Kidney (tissue), 14 donors: Measurements from ENCODE around the gene FSTL5. TPM values are rescaled to one million over a fixed set of nuclear protein-coding genes. Genes with fewer than 3 reads are reported as not detected.

ENCODE experiments used
- DNase-seq, 5 donors: peaks; one replicate each; pipeline ENCODE4 v3.0.0-alpha.2; 2013 to 2020
- FAIRE-seq: peaks from 2 replicates; lab custom pipeline; 2012; peaks lifted over from hg19 to GRCh38; lab: Jason Lieb, UNC
- H3K27ac ChIP-seq, 2 donors: one replicate each; pipeline ENCODE4 v1.7.0; 2013; ENCODE audit warnings: low read depth in 2 of 2, low read length in 2 of 2, inconsistent platforms in 1 of 2
- H3K27me3 ChIP-seq: one replicate; pipeline ENCODE4 v1.7.1; 2013; ENCODE audit warnings: low read length, inconsistent platforms; ENCODE audit not compliant: control insufficient read depth, insufficient read depth
- H3K36me3 ChIP-seq, 3 donors: one replicate each; pipeline versions ENCODE4 v1.7.0 to v1.7.1; 2013; ENCODE audit warnings: low read length in 3 of 3, control low read depth in 1 of 3, inconsistent platforms in 1 of 3; ENCODE audit not compliant: insufficient read depth in 3 of 3, control insufficient read depth in 2 of 3
- H3K4me1 ChIP-seq, 3 donors: one replicate each; pipeline versions ENCODE4 v1.7.0 to v1.7.1; 2013; ENCODE audit warnings: low read length in 3 of 3, inconsistent platforms in 1 of 3, low read depth in 1 of 3; ENCODE audit not compliant: control insufficient read depth in 2 of 3, insufficient read depth in 2 of 3
- H3K4me3 ChIP-seq, 3 donors: one replicate each; pipeline versions ENCODE4 v1.7.0 to v1.8.1; 2013; ENCODE audit warnings: low read length in 3 of 3, control low read depth in 1 of 3, inconsistent platforms in 1 of 3
- H3K9ac ChIP-seq, 3 donors: one replicate each; pipeline versions ENCODE4 v1.7.0 to v1.7.1; 2013; ENCODE audit warnings: low read length in 3 of 3, control low read depth in 1 of 3, inconsistent platforms in 1 of 3
- H3K9me3 ChIP-seq, 3 donors: one replicate each; pipeline versions ENCODE4 v1.7.0 to v1.7.1; 2013; ENCODE audit warnings: low read length in 3 of 3, control low read depth in 1 of 3, inconsistent platforms in 1 of 3; ENCODE audit not compliant: control insufficient read depth in 2 of 3, insufficient read depth in 1 of 3
- intact Hi-C: fragments of 100-400 bp; cut with DNase I; formaldehyde crosslinking; loops from one replicate; pipeline ENCODE4 v1.11.1; 2022
- polyA plus RNA-seq: library from polyadenylated mRNA; stranded (reverse); fragments of 350-450 nt; fragmentation: Illumina TruSeq; extraction: RNeasy Lipid Tissue Mini Kit (QIAGEN cat#74804); gene quantifications from one replicate; pipeline ENCODE4 v1.2.3, GENCODE V29; 2014; ENCODE audit warnings: low read depth, low replicate concordance; ENCODE audit not compliant: insufficient read depth
- total RNA-seq: library from RNA; stranded (reverse); fragmentation: NEBNext Ultra II Directional; extraction: Animal tissue kit (Norgen Biotek cat#: 25700); gene quantifications from one replicate; pipeline ENCODE4 v1.2.1, GENCODE V29; 2021
- TF ChIP-seq, protein P1 (sequence below): IDR thresholded peaks from 3 replicates; pipeline ENCODE4 v1.5.1; 2012; ENCODE audit warnings: mild to moderate bottlenecking, moderate library complexity, borderline replicate concordance; ENCODE audit not compliant: insufficient read depth; ENCODE audit errors: extremely low read depth
- donor health status: control.
- donor health status: control.
- donor health status: control.
- donor health status: control.
- donor health status: control.
- donor health status: DM: yes; HTN: yes; CAD: no.
- donor health status: Normal renal cell carcinoma (clear cell type).

The FSTL5 gene
- total and polyA plus RNA-seq, 2 donors from 2014 or later: 0.09 TPM; not detected in 1

DNA sequence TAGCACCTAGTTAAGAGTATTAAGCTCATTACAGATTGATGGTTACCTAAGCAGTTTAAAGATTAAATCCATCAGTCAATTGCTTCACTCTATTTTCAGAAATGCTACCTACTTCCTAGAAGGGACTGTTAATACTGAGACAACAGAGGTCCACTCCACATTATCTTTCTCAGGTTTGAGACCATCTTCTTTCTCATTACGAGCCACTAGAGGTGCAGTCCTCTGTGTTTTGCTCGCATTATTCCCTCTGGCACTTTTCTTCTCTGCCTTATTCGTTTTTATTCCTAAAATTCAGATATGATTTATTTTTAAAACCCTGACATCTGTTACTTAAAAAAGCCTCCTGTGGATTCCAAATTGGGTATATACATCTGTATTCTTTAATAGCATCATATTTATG lies 459.1 kb downstream of the FSTL5 start:
- H3K36me3 ChIP-seq: no peaks in the 10 kb centered on the region
- no peak overlapping the region for H3K4me3 ChIP-seq
- H3K9ac ChIP-seq: no peak overlapping the region
- TF ChIP-seq, protein P1, sequence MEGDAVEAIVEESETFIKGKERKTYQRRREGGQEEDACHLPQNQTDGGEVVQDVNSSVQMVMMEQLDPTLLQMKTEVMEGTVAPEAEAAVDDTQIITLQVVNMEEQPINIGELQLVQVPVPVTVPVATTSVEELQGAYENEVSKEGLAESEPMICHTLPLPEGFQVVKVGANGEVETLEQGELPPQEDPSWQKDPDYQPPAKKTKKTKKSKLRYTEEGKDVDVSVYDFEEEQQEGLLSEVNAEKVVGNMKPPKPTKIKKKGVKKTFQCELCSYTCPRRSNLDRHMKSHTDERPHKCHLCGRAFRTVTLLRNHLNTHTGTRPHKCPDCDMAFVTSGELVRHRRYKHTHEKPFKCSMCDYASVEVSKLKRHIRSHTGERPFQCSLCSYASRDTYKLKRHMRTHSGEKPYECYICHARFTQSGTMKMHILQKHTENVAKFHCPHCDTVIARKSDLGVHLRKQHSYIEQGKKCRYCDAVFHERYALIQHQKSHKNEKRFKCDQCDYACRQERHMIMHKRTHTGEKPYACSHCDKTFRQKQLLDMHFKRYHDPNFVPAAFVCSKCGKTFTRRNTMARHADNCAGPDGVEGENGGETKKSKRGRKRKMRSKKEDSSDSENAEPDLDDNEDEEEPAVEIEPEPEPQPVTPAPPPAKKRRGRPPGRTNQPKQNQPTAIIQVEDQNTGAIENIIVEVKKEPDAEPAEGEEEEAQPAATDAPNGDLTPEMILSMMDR: no peak
- H3K27me3 ChIP-seq: no peaks in the 10 kb centered on the region
- FAIRE-seq: no peak
- H3K9me3 ChIP-seq: no peaks in the 10 kb centered on the region
- intact Hi-C loops: no loop called here
- H3K4me1 ChIP-seq: no peaks in the 10 kb centered on the region
- no peak for DNase-seq
- H3K27ac ChIP-seq: no peak overlapping the region

DNA sequence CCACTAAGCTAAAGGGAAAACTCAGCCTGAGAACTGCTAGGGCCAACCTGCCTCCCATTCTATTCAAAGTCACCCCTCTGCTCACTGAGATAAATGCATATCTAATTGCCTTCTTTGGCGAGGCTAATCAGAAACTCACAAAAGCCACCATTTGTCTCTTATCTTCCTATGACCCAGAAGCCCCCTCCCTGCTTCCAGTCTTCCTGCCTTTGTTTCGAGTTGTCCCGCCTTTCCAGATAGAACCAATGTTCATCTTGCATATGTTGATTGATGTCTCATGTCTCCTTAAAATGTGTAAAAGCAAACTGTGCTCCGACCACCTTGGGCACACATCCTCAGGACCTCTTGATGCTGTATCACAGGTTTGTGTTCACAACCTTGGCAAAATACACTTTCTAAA lies 459.8 kb downstream of the FSTL5 start:
- H3K36me3 ChIP-seq: no peaks in the 10 kb centered on the region
- intact Hi-C loops: no loop called here
- FAIRE-seq (no peak), DNase-seq (no peak)
- no peaks in the 10 kb centered on the region for H3K27me3 ChIP-seq
- H3K9me3 ChIP-seq: no peaks in the 10 kb centered on the region
- no peak overlapping the region for H3K27ac ChIP-seq
- no peak overlapping the region for H3K4me3 ChIP-seq
- no peak overlapping the region for H3K9ac ChIP-seq
- no peaks in the 10 kb centered on the region for H3K4me1 ChIP-seq
- TF ChIP-seq, protein P1: no peak

DNA sequence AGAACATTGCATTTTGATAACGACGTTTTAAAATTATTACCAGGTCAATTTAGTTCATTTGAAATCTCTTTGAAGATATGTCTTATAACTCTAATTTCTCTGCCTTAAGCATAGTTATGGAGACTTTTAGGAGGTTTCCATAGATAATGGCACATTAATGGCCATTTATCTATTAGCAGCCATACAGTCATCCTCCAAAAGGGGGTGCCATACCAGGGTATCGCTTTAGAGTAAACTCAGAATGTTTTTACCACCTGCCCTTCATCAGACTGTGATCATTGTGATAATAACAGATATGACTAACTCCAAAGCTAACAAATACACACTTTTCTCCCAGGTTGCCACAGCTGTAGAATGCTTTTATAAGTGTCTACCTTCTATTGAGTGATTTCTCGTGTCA lies 461.5 kb downstream of the FSTL5 start:
- no peak overlapping the region for H3K27ac ChIP-seq
- H3K4me3 ChIP-seq: no peak overlapping the region
- H3K27me3 ChIP-seq: no peaks in the 10 kb centered on the region
- no peaks in the 10 kb centered on the region for H3K9me3 ChIP-seq
- intact Hi-C loops: no loop called here
- no peaks in the 10 kb centered on the region for H3K36me3 ChIP-seq
- H3K9ac ChIP-seq: no peak overlapping the region
- no peaks in the 10 kb centered on the region for H3K4me1 ChIP-seq
- DNase-seq (no peak), FAIRE-seq (no peak)
- TF ChIP-seq, protein P1: no peak

DNA sequence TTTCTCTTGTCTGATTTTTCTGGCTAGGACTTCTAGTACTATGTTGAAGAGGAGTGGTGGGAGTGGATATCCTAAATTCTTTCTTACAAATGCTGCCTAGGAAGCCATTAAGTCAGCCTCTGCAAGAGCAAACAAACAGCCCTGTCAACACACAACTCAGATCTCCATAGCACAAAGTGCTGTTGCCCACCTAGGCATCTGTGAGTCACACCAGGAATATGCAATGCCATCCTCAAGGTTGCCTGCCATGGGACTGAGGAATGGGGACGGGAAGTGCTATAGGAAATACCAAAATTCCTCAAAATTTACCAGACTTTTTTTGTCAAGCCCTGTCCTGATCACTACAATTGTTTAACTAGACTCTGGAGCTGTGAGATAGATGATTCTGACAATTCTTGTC lies 466.9 kb downstream of the FSTL5 start:
- Histone ChIP-seq H3K36me3 (no peaks in the 10 kb centered on the region), H3K27me3 (no peaks in the 10 kb centered on the region), H3K27ac (no peak overlapping the region), H3K4me1 (no peaks in the 10 kb centered on the region), H3K4me3 (no peak overlapping the region), H3K9me3 (no peaks in the 10 kb centered on the region), H3K9ac (no peak overlapping the region)
- TF ChIP-seq, protein P1: no peak
- DNase-seq (no peak), FAIRE-seq (no peak)
- intact Hi-C loops: no loop called here
